ENCODE results near the gene TLK2. TPM values are rescaled to one million over a fixed set of nuclear protein-coding genes. Genes with fewer than 3 reads are reported as not detected.

The TLK2 gene
- total RNA-seq, 1 donor from 2014 or later: 47.2 TPM

DNA sequence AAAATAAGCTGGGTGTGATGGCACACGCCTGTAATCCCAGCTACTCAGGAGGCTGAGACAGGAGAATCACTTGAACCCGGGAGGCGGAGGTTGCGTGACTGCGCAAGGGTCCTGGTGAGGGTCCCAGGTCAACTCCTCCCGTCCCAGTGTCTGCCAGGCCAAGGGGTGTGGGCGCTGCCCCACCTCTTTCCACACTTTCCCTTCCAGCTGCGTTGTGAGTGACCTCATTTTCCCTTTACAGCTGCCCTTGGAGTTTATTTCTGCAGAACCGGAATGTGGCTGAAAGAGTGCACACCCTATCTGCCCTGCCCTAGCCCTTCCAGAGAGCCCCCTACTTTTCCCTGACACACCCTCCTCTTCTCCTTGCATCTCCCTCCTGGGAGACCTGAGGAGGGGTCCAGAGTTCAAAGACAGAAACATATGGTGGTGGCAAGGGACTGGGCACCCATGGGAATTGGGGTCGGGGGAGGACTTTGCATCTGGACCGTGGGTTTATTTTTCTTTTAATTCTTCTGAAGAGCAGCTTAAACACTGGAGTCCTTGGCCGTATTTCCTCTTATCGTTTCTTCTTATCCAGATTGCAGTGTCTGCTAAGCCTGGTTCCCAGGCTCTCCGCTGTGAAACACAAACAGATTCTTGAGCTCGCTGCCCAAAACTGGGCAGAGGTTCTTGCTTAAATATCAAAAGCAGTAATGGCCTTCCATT, 169.8 kb downstream of the TLK2 start:
- peaks cover 65% of the 10 kb centered on the region for H3K27me3 Mint-ChIP-seq
- H3K4me1 Mint-ChIP-seq: peaks cover 13% of the 10 kb centered on the region
- no peak overlapping the region for H3K4me3 Mint-ChIP-seq
- H3K27ac Mint-ChIP-seq: no peak overlapping the region
- H3K36me3 Mint-ChIP-seq (ENCODE audit: low read depth): no peaks in the 10 kb centered on the region
- no peak for DNase-seq
- intact Hi-C loops (cut with micrococcal nuclease): no loop called here
- H3K9me3 Mint-ChIP-seq: no peaks in the 10 kb centered on the region

DNA sequence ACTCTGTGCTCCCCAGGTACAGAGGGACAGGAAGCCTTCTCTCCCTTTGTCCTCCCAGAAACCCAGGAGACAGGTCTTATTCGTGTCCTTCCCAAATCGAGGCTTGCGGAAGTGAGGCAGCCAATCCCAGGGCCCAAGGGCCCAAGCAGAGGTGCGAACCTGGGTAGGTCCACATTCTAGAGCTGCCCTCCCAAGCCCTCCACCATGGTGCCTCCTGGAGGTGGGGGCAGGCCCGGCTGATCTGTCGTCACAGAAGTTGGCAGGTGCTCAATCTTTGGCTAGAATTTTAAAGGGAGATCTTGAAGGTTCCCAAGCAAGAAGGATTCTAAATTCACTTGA, 170.3 kb downstream of the TLK2 start:
- no peak overlapping the region for H3K4me3 Mint-ChIP-seq
- no peaks in the 10 kb centered on the region for H3K36me3 Mint-ChIP-seq (ENCODE audit: low read depth)
- no peak overlapping the region for H3K27ac Mint-ChIP-seq
- intact Hi-C loops (cut with micrococcal nuclease): no loop called here
- peaks cover 67% of the 10 kb centered on the region for H3K27me3 Mint-ChIP-seq
- DNase-seq: no peak
- no peaks in the 10 kb centered on the region for H3K9me3 Mint-ChIP-seq
- peaks cover 17% of the 10 kb centered on the region for H3K4me1 Mint-ChIP-seq

DNA sequence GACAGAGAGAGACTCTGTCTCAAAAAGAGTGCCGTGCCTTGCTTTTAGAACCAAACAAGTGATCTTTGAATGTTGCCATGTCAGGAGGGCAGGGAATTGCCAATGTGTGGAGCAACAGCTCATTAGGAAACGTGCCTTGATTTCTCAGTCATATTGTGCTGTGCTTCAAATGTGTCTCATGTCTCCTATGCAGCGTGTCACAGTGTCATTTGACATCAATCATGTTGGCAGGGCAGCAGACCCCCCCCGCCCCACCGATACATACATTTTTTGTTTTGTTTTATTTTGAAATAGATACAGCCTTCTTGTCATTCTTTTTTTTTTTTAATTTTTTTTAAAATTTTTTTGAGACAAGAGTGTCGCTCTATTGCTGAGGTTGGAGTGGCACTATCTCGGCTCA, 170.9 kb downstream of the TLK2 start:
- H3K4me3 Mint-ChIP-seq: no peak overlapping the region
- H3K27ac Mint-ChIP-seq: no peak overlapping the region
- no peak for DNase-seq
- peaks cover 20% of the 10 kb centered on the region for H3K4me1 Mint-ChIP-seq
- H3K9me3 Mint-ChIP-seq: no peaks in the 10 kb centered on the region
- no peaks in the 10 kb centered on the region for H3K36me3 Mint-ChIP-seq (ENCODE audit: low read depth)
- H3K27me3 Mint-ChIP-seq: peaks cover 64% of the 10 kb centered on the region
- intact Hi-C loops (cut with micrococcal nuclease): no loop called here

DNA sequence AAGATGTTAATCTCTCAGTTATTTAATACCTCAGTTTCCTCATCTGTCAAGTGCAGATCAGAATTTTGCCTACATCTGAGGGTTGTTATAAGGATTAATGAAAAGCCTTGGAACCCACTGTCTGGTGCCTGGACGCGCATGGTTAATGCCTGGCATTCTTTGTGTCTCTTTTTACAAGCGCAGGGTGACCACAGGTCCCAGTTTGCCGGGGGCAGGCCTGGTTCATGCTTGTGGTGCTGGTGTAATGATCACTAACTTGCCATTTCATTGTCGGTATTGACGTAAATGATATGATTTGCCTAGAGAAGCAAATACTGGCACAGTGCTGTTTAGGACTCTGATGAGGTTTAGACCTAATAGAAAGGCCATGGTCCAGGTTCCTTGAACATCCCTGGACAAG, 172.0 kb downstream of the TLK2 start:
- no peak overlapping the region for H3K4me3 Mint-ChIP-seq

DNA sequence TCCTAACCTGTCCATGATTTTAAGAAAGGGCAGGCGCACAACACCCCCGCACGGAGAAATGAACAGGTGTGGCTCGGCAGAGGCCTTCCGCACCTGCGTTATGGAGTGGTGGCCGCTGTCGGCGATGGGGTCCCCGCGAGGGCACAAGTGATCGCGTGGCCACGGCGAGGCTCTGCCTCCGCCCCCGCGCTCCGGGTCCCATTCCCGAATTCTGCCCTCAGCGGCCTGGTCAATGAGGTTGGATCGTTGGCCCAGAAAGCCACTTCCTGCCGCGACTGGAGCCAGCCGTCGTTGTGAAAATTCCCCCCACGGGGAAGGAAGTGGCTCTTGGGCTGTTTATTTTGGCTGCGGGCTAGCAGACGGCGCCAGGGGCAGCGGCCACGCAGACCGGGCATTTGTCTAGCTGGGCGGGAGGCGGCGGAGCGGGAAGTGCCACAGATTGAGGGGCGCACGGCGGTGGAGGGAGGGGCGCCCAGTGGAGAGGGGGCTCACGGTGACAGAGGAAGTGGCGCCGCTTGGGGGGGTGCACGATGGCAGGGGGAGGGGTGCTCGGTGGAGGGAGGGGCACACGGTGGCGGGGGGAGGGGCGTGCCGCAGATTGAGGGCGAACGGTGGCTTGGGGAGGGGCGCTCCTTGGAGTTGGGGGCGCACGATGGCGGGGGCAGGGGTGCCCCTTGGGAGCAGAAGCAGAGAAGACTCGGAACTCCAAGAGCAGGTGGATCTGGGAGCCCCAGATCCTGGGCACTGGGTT, 173.8 kb downstream of the TLK2 start:
- peak overlapping the region; percentile 84 for H3K4me3 Mint-ChIP-seq
- H3K4me1 Mint-ChIP-seq: peaks cover 20% of the 10 kb centered on the region
- peak overlapping the region; percentile 80 for H3K27ac Mint-ChIP-seq
- intact Hi-C loops (cut with micrococcal nuclease): loop anchor here (1.0 kb wide), 3 partner anchors 24 to 313 kb away; no protein-coding TSS in a partner anchor
- no peaks in the 10 kb centered on the region for H3K36me3 Mint-ChIP-seq (ENCODE audit: low read depth)
- DNase-seq: peak; percentile 75
- peaks cover 70% of the 10 kb centered on the region for H3K27me3 Mint-ChIP-seq
- no peaks in the 10 kb centered on the region for H3K9me3 Mint-ChIP-seq

More for the DNA sequence above, 172.0 kb downstream of the TLK2 start:
- peaks cover 20% of the 10 kb centered on the region for H3K4me1 Mint-ChIP-seq
- H3K9me3 Mint-ChIP-seq: no peaks in the 10 kb centered on the region
- H3K27ac Mint-ChIP-seq: no peak overlapping the region
- peaks cover 64% of the 10 kb centered on the region for H3K27me3 Mint-ChIP-seq
- no peak for DNase-seq
- H3K36me3 Mint-ChIP-seq (ENCODE audit: low read depth): no peaks in the 10 kb centered on the region
- intact Hi-C loops (cut with micrococcal nuclease): no loop called here

DNA sequence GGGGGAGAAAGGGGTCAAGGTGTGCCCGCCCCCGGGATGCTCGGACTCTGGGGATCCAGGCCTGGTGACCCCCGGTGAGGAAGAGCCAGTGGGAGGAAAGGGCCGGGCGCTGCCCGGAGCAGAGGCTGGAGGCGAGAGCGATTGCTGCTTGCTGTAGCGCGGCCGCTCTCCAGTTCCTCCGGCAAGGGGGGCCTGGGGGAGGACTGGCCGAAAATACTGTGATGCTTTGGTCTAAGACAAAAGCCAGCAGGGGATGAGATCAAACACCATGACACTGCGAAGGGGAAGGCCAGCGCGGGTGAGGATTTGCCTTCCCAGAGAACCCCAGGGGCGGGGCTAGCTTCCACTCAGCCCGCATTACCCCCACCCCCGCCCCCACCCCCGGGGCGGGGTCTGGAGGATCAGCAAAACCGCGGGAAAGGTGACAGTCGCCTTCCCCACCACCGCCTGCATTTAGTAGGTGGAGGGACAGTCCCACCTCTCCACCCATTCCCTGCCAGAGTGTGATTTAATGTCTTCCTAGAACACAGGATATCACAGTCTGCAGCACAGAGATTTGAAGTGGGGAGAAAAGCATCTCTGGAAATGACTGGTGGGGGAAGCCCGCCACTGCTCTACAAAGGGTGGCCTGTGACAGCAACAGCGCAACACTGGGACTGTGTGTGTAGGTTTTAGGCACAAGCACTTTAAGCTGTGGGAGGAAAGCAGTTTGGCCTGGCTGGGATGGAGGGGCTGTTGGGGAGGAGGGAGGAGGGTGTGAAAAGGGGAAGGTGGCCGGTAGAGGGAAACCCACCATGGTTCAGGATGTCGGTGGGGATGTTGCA, 174.6 kb downstream of the TLK2 start:
- Mint-ChIP-seq H3K27ac (peak overlapping the region; percentile 27), H3K27me3 (peaks cover 72% of the 10 kb centered on the region), H3K36me3 (ENCODE audit: low read depth) (no peaks in the 10 kb centered on the region), H3K4me1 (peaks cover 20% of the 10 kb centered on the region), H3K4me3 (peak overlapping the region; percentile 84), H3K9me3 (no peaks in the 10 kb centered on the region)
- peak; percentile 91 for DNase-seq
- intact Hi-C loops (cut with micrococcal nuclease): loop anchor here (1.0 kb wide), 3 partner anchors 25 to 312 kb away; no protein-coding TSS in a partner anchor

DNA sequence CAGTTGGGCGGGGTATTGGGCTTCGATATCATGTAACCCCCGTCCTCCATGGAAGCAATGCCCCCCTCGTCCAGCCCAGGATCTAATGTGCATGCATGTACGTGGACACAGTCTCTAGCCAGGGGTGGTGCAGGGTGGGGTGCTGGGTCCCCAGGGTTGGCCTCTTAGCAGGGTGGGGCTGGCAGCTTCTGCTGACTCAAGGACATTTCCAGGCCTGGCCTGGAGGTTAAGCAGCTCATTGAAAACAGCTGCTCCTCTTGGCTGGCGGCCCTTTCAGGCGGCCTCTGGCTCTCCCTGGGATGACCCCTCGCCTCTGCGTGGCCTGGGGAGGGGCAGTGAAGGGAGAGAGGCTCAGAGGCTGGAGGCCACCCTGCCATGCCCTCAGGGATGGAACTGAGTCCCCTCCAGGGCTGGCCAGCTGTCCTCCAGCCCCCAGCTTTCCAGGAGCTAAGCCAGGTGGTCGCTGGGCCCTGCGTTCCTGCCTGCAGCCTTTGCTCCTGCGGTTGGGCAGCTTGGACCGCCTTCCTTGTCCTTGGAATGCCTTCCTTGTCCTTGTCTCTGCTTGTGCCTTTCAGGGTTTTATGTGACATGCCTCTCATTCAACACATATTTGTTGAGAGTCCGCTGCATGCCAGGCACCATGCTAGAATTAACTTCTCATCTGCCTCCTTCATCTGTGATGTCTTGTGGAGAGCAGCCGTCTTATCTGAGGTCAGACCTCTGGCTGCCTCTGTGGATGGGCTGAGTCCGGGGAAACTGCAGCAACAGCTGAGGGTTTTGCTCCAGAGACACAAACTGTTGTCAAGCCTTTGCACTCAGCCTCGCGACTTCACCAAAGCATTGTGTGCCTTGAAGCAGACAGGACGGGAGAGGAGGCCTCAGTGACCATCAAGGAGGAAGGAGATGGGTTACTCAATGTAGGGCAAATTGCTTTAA, 175.5 kb downstream of the TLK2 start:
- Mint-ChIP-seq H3K27me3 (peaks cover 69% of the 10 kb centered on the region), H3K4me3 (peak overlapping the region; percentile 84), H3K9me3 (no peaks in the 10 kb centered on the region), H3K4me1 (peaks cover 20% of the 10 kb centered on the region), H3K36me3 (ENCODE audit: low read depth) (no peaks in the 10 kb centered on the region), H3K27ac (peak overlapping the region; percentile 27)
- no peak for DNase-seq
- intact Hi-C loops (cut with micrococcal nuclease): loop anchor here (1.0 kb wide), 3 partner anchors 26 to 311 kb away; no protein-coding TSS in a partner anchor

DNA sequence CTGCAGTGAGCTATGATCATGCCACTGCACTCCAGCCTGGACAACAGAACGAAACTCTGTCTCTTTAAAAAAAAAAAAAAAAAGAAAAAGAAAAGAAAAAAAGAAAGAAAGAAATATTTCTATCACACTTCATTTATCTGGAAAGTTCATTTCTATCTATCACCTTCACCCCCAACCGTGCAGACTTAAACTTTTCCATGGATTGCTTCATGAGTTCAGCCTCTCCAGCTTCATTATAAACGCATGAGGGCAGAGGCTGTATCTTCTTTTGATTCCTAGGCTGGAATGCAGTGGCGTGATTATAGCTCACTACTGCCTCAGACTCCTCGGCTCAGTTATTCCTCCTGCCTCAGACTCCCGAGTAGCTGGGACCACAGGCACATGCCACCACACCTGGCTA, 177.0 kb downstream of the TLK2 start:
- no peaks in the 10 kb centered on the region for H3K36me3 Mint-ChIP-seq (ENCODE audit: low read depth)
- no peak for DNase-seq
- intact Hi-C loops (cut with micrococcal nuclease): no loop called here
- no peak overlapping the region for H3K4me3 Mint-ChIP-seq
- H3K4me1 Mint-ChIP-seq: peaks cover 20% of the 10 kb centered on the region
- H3K27me3 Mint-ChIP-seq: peaks cover 72% of the 10 kb centered on the region
- peaks cover 2% of the 10 kb centered on the region for H3K9me3 Mint-ChIP-seq
- no peak overlapping the region for H3K27ac Mint-ChIP-seq

DNA sequence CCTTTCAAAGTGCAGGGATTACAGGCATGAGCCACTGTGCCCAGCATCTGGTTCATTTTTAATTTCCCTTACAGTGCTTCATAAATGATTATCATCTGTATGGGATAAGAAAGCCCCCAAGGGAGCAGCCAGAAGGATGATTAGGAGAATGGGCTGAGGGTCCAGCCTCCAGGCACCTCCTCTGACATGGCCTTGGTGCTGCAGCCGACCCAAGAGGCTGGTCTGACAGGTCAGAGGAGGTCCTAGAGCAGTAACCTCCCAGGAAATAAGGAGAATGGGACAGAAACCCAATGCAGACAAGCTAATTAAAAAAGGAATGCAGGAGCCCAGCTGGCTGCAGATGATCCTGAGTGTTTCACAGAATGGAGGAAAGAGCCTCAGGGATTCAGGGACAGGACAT, 177.8 kb downstream of the TLK2 start:
- intact Hi-C loops (cut with micrococcal nuclease): no loop called here
- Mint-ChIP-seq H3K36me3 (ENCODE audit: low read depth) (no peaks in the 10 kb centered on the region), H3K9me3 (peaks cover 6% of the 10 kb centered on the region), H3K4me3 (no peak overlapping the region), H3K27ac (no peak overlapping the region), H3K27me3 (peaks cover 71% of the 10 kb centered on the region), H3K4me1 (peaks cover 20% of the 10 kb centered on the region)
- DNase-seq: no peak

DNA sequence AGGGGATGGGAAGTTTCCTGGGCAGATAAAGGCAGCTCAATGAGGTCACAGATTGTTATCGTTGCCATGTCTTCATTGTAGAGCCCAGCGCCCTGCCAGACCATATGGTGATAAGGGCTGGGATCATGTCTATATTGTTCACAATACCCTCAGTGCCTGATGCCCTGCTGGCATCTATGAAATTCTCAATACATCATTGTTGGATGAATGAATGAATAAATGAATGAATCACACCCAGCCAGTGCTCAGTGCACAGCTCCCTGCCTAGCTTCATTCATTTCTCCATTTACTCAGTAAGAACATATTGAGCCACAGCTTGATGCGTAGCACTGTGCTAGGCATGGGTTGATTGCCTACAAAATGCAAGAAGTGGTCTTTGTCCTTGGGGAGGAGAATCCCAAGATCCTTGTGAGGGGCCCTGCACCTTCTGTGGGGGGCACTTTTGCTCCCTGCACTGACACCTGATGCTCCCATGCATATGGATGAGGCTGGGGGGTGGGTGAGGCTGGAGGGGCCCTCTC, 178.6 kb downstream of the TLK2 start:
- intact Hi-C loops (cut with micrococcal nuclease): no loop called here
- no peak for DNase-seq
- peaks cover 66% of the 10 kb centered on the region for H3K27me3 Mint-ChIP-seq

DNA sequence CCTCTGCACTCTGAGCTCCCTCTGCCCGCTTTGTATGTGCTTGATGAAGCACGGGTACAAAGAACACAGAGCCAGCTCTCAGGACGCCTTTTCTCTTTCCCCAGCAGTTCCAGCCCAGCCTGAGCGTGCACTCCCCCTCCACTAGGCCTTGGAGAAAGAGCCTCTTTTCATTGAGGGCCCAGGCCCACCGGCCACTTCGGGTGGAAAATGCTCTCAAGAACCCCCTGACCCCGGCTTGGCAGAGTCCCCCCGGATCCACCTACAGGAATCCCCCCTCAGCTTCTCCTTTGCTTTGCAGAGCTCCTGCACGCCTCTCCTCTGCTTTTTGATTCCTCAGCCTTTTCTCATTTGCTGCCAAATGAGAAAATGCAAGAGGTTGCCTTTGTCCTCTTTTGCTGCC, 179.1 kb downstream of the TLK2 start:
- Mint-ChIP-seq H3K4me3 (no peak overlapping the region), H3K36me3 (ENCODE audit: low read depth) (no peaks in the 10 kb centered on the region), H3K9me3 (peaks cover 6% of the 10 kb centered on the region), H3K4me1 (peaks cover 12% of the 10 kb centered on the region), H3K27me3 (peaks cover 65% of the 10 kb centered on the region), H3K27ac (no peak overlapping the region)
- DNase-seq: no peak
- intact Hi-C loops (cut with micrococcal nuclease): no loop called here

More for the DNA sequence above, 178.6 kb downstream of the TLK2 start:
- no peak overlapping the region for H3K4me3 Mint-ChIP-seq
- H3K4me1 Mint-ChIP-seq: peaks cover 17% of the 10 kb centered on the region
- no peaks in the 10 kb centered on the region for H3K36me3 Mint-ChIP-seq (ENCODE audit: low read depth)
- peaks cover 6% of the 10 kb centered on the region for H3K9me3 Mint-ChIP-seq
- no peak overlapping the region for H3K27ac Mint-ChIP-seq

DNA sequence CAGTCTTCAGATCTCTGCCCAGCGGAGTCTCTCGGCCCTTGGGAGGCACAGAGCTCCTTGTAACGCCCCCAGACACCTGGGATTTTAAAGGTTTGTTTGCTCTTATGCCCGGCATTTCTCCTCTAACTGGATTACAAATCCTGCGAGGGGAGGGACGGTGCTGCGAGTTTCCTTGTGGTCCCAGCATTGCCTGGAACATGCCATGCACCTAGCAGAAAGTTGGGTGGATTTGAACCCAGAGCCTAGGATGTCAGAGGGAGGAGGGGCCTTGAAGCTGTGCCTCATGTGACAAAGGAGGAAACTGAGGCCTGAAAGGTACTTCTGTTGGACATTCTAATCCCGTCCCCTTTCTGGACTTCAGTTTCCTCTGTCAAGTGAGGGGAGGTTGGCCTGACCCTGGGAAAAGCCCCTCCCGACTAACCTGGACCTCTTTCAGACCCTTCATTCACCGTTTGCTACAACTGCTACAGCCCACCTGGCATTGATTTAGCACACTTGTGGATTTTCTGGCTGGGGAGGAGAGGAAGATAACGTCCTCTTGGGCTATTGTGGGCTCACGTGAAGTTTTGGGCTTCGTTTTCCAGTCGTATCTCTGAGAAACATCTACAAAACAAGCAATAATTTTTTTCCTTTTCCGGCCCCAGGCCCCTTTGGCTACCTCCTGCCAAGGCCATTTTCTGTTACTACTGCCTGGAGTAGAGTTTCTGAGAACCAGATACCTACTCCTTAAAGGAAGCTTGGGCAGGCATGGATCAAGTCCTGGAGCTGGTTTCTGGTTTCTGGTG, 179.7 kb downstream of the TLK2 start:
- H3K4me1 Mint-ChIP-seq: peaks cover 8% of the 10 kb centered on the region
- H3K36me3 Mint-ChIP-seq (ENCODE audit: low read depth): no peaks in the 10 kb centered on the region
- intact Hi-C loops (cut with micrococcal nuclease): no loop called here
- peaks cover 69% of the 10 kb centered on the region for H3K27me3 Mint-ChIP-seq
- peaks cover 6% of the 10 kb centered on the region for H3K9me3 Mint-ChIP-seq
- H3K27ac Mint-ChIP-seq: no peak overlapping the region
- no peak for DNase-seq
- H3K4me3 Mint-ChIP-seq: no peak overlapping the region
